GM18858 (cell line): ENCODE measurements around the gene CUBN.

Source experiments
- ATAC-seq: cut with Tn5 transposase; IDR thresholded peaks from one replicate; pipeline ENCODE4 v1.9.1; 2021; ENCODE audit not compliant: unreplicated experiment

Gene CUBN

DNA sequence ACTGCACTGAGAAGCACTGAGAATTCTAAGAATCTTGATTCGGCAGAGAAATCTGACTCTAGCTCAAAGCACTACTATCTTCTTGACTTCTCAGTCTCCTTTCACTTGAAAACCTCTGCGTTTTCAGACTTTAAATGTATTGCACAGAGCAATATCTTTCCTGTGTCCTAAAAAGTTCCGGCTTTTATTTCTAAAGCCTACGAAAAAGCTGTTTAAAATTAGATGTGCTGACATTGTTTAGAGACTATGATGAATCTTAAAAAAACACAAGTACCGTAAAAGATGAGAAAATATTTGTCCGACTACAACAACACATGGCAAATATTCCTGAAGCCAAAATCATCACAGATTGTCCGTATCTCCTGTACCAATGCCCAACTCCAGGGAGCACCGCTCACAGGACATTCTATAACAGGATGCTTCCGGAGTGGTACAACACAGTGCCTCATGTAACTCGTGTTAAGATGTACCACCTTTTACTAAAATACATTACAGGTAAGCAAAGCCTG lies 136.9 kb downstream of the CUBN start:
- no peak for ATAC-seq

DNA sequence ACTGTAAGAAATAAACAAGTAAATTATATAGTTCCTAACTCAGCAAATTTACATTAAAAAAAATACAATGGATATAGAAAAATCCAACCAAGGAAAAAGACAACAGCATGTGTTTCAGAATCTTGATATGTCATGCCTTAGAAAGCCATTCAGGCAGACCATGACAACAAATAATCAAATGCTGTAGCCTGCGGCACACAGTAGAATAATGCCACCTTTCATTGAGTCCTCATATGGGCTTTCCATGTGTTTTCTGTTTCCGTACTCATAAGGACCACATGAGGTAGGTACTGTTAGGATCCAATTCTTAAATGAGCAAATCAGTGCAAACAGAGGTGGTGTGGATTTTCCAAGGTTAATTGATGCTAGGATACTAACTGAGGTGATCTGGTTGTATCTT lies 138.6 kb downstream of the CUBN start:
- ATAC-seq: no peak

DNA sequence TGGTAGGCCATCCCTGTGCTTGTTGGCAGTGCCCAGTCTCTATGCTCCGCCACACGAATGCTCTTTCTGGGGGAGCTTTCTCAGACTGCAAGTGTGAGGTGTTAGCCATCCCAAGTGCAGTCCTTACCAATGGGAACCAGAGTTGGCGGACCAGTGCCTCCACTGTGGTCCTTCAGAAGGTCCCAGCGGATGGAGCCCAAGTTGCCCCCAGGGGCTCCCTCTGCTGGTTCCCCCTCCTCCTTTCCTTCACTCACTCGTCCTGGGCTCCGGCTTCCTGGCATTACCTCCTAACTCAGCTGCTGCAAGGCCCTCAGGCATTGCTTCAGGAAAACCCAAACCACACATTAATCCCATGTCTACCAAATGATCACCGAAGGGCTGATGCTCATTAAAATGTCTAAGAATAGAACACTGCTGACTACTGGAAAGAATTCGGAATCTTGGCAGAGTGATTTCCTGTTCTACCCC lies 139.8 kb downstream of the CUBN start:
- ATAC-seq: no peak

DNA sequence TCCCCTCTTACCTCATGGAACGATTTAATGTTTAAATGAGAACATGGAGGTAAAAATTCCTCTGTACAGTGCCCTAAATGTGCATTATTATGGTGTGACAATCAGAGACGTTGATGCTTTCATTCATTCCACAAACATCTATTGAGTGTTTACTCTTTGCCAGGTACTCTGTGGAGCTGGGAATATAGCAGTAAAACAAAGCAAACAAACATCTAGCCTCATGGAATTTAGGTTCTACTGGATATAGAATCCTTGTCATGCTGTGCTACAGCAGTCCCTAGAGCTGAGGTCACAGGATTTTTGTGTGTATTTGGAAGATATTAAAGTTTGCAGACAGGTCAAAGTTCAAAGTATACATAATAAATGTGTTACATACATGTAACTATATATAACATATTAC lies 140.7 kb downstream of the CUBN start:
- no peak for ATAC-seq

DNA sequence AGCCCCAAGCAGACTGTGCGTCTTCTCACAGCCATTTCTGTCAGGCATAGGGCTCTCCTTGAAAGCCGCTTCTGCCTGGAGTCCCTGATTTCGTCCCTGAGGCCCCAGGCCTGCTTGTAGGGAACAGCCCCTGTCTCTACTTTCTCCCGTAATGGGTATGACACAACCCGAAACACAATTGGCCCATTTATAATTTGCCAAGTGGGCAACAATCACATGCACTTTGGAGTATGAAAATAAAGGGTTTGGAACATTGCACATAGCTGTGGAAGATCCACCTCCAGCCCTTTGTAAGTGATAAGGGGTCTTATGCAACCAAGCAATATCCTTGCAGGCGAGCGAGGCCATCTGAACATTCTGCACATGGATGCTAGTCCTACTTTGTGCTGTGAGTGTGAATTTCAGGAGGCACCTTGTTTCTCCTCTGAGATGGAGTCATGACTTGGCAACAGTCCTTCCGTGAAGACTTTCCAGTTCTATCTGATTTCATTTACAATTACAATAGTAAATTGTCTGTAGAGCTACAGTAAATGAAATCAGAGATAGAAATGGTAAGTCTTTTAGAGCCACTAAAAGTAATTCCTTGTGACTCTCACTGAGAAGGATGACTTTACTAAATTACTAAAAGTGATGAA lies 141.5 kb downstream of the CUBN start:
- no peak for ATAC-seq

DNA sequence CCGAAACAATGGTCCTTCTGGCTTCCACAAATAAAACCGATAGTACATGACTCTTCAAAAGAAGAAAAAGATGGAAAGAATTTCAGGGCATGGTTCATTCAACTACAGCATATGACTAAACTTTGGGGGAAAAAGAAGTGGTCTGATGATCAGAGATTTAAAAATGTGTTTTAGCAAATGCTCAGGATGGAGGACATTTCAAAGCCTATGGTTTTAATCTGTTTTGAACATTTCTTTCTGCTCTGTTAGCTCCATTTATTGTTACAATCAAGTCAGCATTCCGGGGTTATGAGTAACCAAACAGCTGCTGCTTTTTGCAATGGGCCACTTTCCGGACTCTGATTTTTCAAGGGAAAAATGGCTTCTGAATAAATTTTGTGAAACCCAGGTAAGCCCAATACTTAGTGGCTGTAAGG lies 142.4 kb downstream of the CUBN start:
- no peak for ATAC-seq

DNA sequence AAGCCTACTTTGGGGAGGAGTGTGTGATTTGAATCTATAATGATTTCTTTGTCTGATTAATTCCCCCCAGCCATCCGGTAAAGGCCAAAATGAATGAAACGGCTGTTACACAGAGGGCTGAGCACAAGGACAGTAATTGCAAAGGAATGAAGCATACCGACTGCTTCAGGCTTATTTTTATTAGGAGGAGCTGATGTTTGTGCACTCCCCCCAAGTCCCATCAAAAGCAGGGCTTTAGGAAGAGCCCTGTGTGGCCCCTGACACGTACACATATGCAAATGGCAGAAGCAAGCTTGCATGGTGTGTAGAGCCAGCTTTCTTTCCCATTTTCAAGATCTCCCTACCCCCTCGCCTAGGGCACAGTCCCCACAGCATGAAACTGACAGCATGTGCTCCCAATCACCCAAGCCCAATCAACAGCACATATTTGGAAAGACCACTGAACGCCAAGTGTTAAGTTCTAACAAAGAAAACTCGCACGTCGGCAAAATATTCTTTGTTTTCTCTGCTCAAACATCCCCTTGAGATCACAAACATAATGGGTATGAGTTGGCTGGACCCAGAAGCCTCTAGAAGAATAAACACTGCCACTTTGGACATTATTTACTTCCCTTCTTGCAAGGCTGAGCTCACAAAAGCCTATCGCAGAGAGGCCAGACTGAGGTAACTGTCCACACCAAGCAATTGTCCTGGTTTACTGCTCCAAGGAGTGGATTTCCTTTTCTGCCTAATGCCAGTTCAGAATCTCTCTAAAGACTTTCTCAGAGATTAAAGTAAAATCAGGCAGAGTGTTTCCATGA lies 143.0 kb downstream of the CUBN start:
- no peak for ATAC-seq

- ATAC-seq: no peak
These were observed 143.6 kb downstream of the CUBN start for GRCh38 chr10:16986082-16986405.

- ATAC-seq: no peak
These were observed 145.4 kb downstream of the CUBN start for GRCh38 chr10:16984242-16984641.

GRCh38 chr10:16976803-16977202 lies 152.8 kb downstream of the CUBN start:
- ATAC-seq: no peak

DNA sequence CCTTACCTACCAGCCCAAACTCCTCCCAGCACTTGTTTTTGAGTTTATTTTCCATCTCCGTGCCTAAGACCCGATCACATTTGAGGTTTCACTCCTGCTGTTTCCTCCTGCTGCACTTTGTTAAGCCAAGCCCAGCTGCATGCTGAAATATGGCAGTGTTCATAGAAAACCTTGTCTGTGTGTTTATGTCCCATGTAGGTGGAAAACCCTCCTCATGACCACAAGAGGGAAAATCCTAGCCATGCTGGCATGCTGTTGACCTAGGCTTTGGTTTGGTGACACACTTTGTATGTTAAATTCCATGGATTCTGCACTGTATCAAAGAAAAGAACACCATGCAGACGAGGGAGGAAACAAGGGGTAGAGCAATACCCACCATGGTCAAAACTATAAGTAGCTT lies 154.4 kb downstream of the CUBN start:
- ATAC-seq: no peak

- ATAC-seq: no peak
These were observed 161.1 kb downstream of the CUBN start for GRCh38 chr10:16968416-16969041.

DNA sequence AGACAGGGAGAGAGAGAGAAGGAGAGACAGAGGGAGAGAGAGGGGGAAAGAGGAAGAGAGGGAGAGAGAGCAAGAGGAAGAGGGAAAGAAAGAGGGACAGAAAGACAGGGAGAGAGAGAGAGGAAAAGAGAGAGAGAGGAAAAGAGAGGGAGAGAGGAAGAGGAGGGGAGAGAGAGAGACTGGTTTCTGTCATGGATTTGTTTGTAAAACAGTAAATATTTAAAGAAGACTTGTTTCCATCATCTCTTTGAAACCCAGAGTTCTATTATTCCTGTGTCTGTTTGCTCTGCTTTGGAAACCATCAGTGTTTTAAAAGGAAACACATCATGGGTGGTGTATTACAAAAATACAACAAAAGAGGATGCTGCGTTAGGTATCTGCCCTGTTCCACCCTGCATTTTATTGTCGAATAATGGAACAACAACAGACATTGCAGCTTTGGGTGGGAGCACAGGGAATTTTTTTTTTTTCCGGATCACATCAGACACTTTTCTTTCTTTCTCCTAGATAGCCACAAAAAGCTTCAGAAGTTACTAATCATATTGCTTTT lies 161.7 kb downstream of the CUBN start:
- ATAC-seq: no peak

GRCh38 chr10:16966991-16967865 lies 162.4 kb downstream of the CUBN start:
- no peak for ATAC-seq

DNA sequence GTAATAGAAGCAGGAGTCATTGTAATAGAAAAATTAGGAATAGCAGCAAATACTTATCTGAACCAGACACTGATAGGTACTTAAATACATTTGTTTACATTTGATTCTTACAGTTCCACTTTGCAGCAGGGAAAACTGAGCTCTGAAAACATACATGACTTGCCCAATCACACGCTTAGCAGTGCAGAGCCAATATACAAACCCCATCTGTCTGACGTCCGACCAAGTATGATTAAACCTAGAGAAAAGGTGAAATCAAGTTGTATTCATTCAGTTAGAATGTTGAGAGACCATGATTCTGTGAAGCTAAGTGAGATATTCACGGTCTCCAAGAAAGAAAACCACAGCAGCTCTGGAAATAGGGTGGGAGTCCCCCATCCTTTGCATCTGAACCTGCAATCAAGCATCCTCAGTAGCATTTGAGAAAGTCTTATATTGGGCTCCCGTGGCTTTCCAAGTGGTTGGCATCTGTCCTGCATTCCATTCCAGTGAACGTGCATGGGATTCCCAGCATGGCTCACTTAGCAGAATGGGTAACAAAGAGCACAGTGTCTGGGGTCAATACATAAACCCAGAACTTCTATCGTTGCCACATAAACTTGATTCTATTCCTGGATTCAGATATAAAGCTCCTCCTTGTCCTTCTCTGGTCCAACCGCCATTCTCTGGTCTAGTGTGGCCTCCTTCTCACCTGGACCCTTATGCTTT lies 163.7 kb downstream of the CUBN start:
- ATAC-seq: no peak

DNA sequence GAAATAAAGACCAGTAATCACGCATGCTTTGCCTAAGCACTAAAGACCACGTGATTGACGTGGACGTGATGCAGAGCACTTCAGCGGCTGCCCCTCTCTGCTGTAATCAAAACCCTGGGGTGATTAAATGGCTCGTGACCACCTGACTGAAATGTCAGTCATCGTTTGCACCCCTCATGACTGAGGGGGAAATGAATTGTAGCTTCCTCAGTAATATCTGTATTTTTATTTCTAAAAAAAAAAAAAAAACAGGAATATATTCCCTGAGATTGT lies 164.3 kb downstream of the CUBN start:
- ATAC-seq: no peak

GRCh38 chr10:16964576-16965343 lies 164.9 kb downstream of the CUBN start:
- ATAC-seq: no peak

DNA sequence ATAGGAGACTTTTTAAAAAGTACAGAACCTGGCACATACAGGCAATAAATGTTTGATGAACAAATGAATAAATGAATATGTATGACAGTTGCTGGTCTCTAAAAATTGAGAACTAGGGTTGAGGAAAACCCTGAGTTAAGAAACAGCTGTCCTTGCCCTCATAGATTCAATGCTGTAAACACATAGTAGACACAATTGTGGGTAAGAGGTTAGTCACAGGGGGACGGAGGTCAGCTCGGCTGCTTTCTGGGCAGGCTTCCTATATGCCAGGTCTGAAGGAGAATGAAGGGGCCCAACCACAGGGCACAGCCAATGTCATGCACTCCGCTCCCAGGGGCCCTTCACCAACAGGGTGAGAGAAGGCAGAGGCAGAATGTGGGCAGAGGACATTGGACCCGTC lies 169.1 kb downstream of the CUBN start:
- ATAC-seq: no peak

DNA sequence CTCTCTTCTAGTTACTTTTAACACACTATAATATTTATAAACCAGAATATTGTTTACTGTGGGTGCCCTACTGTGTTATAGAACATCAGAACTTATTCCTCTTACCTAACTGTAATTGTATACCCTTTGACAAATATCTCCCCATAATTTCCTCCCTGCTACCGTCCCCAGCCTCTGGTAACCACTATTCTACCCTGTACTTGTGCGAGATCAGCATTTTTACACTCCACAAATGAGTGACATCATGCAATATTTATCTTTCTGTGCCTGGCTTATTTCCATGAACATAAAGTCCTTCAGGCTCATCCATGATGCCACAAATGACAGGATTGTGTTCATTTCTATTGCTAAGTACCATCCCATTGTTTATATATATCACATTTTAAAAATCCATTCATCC lies 172.6 kb downstream of the CUBN start:
- ATAC-seq: no peak
